OCI-LY7 (cell line): Measurements from ENCODE around the gene PARD3.

ENCODE experiments used
- CTCF ChIP-seq: fragments of 200-600 bp; sonication (generic); conservative IDR thresholded peaks from 2 replicates; pipeline ENCODE4 v1.5.1; 2014; ENCODE audit warnings: mild to moderate bottlenecking, antibody characterized with exemption, low read length, moderate library complexity, mixed read lengths
- EZH2phosphoT487 ChIP-seq: fragments of 200-600 bp; sonication (generic); IDR thresholded peaks from 2 replicates; pipeline ENCODE4 v1.6.1; 2018; ENCODE audit warnings: low read depth, borderline replicate concordance, mild to moderate bottlenecking, mixed run types, antibody characterized with exemption, low read length, moderate library complexity, mixed read lengths

GRCh38 chr10:34716234-34716633 lies 98.9 kb downstream of the PARD3 start:
- no peak for TF ChIP-seq CTCF
- no peak for TF ChIP-seq EZH2phosphoT487
